Right ventricle myocardium superior (tissue), 1 donor: Measurements from ENCODE around the gene NCOA3. TPM values are rescaled to one million over a fixed set of nuclear protein-coding genes. Genes with fewer than 3 reads are reported as not detected.
A peak's percentile ranks its signal among the peaks of the same experiment; 100 is the strongest.
"Not testable (repeated sequence)": the region's sequence is repeated elsewhere in the genome, so short reads cannot be mapped to it uniquely, and the experiment has no call there.

Source experiments
- ATAC-seq: fragments of 200-7000 bp; cut with Tn5 transposase; one replicate; pipeline ENCODE4 v1.9.1; 2020; ENCODE audit warnings: mild to moderate bottlenecking; ENCODE audit not compliant: poor library complexity
- DNase-seq: peaks from one replicate; pipeline ENCODE4 v3.0.0-alpha.2; 2020
- intact Hi-C: fragments of 100-400 bp; cut with DNase I; formaldehyde crosslinking; loops from one replicate; pipeline ENCODE4 v1.11.2; 2022
- total RNA-seq: library from RNA; stranded (reverse); fragmentation: NEBNext Ultra II Directional; extraction: Animal tissue kit (Norgen Biotek cat#: 25700); gene quantifications from one replicate; pipeline ENCODE4 v1.2.1, GENCODE V29; 2021
- donor health status: DM: no; HTN: yes; CAD: no; lungs with severe emphysema.

NCOA3 gene
- total RNA-seq, 1 donor from 2014 or later, result 19.1 TPM

GRCh38 chr20:47576516-47577033, 74.9 kb downstream of the NCOA3 start:
- intact Hi-C loops, result no loop called here
- ATAC-seq (peak; percentile 90), DNase-seq (peak; percentile 60)

GRCh38 chr20:47577314-47577713, 75.6 kb downstream of the NCOA3 start:
- no peak for DNase-seq
- intact Hi-C loops, result no loop called here
- ATAC-seq, result no peak

GRCh38 chr20:47578543-47578942, 76.9 kb downstream of the NCOA3 start:
- no peak for ATAC-seq
- intact Hi-C loops, result no loop called here
- DNase-seq, result no peak

GRCh38 chr20:47580686-47581085, 79.0 kb downstream of the NCOA3 start:
- ATAC-seq, DNase-seq, intact Hi-C loops: not testable (repeated sequence)

- no peak for DNase-seq
- no peak for ATAC-seq
- intact Hi-C loops, result no loop called here
Observed at GRCh38 chr20:47581090-47581489, 79.4 kb downstream of the NCOA3 start.

GRCh38 chr20:47583551-47583950, 81.9 kb downstream of the NCOA3 start:
- intact Hi-C loops, result no loop called here
- ATAC-seq, result no peak
- no peak for DNase-seq

GRCh38 chr20:47585087-47585747, 83.5 kb downstream of the NCOA3 start:
- intact Hi-C loops, result no loop called here

GRCh38 chr20:47586649-47587294, 85.1 kb downstream of the NCOA3 start:
- intact Hi-C loops, result no loop called here
- ATAC-seq, result no peak
- DNase-seq, result no peak

More at GRCh38 chr20:47585087-47585747, 83.5 kb downstream of the NCOA3 start:
- ATAC-seq, result peak; percentile 47
- no peak for DNase-seq

- intact Hi-C loops, result no loop called here
- ATAC-seq (no peak), DNase-seq (no peak)
Observed at GRCh38 chr20:47588158-47588557, 86.5 kb downstream of the NCOA3 start.

GRCh38 chr20:47591231-47591630, 89.5 kb downstream of the NCOA3 start:
- ATAC-seq, result no peak
- no peak for DNase-seq
- intact Hi-C loops, result no loop called here

- DNase-seq, result no peak
- intact Hi-C loops, result no loop called here
- no peak for ATAC-seq
Observed at GRCh38 chr20:47594157-47594556, 92.5 kb downstream of the NCOA3 start.

- intact Hi-C loops, result not testable (repeated sequence)
Observed at GRCh38 chr20:47595138-47595537, 93.5 kb downstream of the NCOA3 start.

GRCh38 chr20:47596003-47596571, 94.4 kb downstream of the NCOA3 start:
- ATAC-seq (no peak), DNase-seq (no peak)
- intact Hi-C loops, result no loop called here

More at GRCh38 chr20:47595138-47595537, 93.5 kb downstream of the NCOA3 start:
- ATAC-seq, DNase-seq: not testable (repeated sequence)

GRCh38 chr20:47597090-47597489, 95.4 kb downstream of the NCOA3 start:
- intact Hi-C loops, result no loop called here
- no peak for DNase-seq
- no peak for ATAC-seq

- no peak for ATAC-seq
Observed at GRCh38 chr20:47598911-47599744, 97.4 kb downstream of the NCOA3 start.

GRCh38 chr20:47600967-47601547, 99.4 kb downstream of the NCOA3 start:
- DNase-seq, result no peak
- intact Hi-C loops, result no loop called here

More at GRCh38 chr20:47598911-47599744, 97.4 kb downstream of the NCOA3 start:
- intact Hi-C loops, result no loop called here
- DNase-seq, result no peak

GRCh38 chr20:47603260-47603659, 101.6 kb downstream of the NCOA3 start:
- intact Hi-C loops, result no loop called here
- DNase-seq (no peak), ATAC-seq (no peak)

More at GRCh38 chr20:47600967-47601547, 99.4 kb downstream of the NCOA3 start:
- ATAC-seq, result no peak

GRCh38 chr20:47605673-47606413, 104.2 kb downstream of the NCOA3 start:
- DNase-seq (no peak), ATAC-seq (no peak)
- intact Hi-C loops, result no loop called here
